Measurements from ENCODE around the gene RAB18. TPM values are rescaled to one million over a fixed set of nuclear protein-coding genes. Genes with fewer than 3 reads are reported as not detected.

RAB18 gene
- total RNA-seq, 4 donors from 2014 or later: 46.0 to 51.6 (median 47.1) TPM

DNA sequence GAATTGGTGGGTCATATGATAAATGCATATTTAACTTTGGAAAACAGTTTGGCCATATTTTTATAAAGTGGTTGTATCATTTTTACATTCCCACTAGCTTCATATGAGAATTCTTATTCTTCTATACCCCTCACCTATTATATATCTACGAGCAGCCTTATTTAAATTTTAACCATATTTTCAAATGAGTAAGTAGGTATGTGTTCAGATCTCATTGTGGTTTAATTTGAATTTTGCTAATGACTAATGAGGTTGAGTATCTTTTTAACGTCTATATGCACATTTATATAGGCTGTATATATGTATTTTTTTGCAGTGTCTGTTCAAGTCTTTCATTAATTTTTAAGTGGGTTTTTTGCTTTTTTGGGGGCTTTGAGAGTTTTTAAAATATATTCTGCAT, 14.2 kb downstream of the RAB18 start:
- H3K36me3 ChIP-seq: no peaks in the 10 kb centered on the region
- peaks cover 17% of the 10 kb centered on the region in 2 donors for H3K4me1 ChIP-seq
- H3K4me3 ChIP-seq: no peak overlapping the region
- no peak overlapping the region for H3K27ac ChIP-seq
- in situ Hi-C loops (cut with MboI; ENCODE audit: low sequenced_read_pairs in 4 of 4): loop anchor here in 1 of 4 donors (25.0 kb wide), 1 partner anchor 281 kb away; the partner anchor contains the start of gene ACBD5
- ATAC-seq: no peak
- TF ChIP-seq CTCF (IDR thresholded peaks at IDR 0.05 in 4 of 5, conservative IDR thresholded peaks at IDR 0.05 in 1 of 5) (no peak), POLR2A (IDR thresholded peaks at IDR 0.05) (no peak)
- no peaks in the 10 kb centered on the region for H3K27me3 ChIP-seq
- H3K9me3 ChIP-seq: no peaks in the 10 kb centered on the region
- no peak for DNase-seq
- intact Hi-C loops (cut with DNase I; ENCODE audit: low total_unique reads): no loop called here

DNA sequence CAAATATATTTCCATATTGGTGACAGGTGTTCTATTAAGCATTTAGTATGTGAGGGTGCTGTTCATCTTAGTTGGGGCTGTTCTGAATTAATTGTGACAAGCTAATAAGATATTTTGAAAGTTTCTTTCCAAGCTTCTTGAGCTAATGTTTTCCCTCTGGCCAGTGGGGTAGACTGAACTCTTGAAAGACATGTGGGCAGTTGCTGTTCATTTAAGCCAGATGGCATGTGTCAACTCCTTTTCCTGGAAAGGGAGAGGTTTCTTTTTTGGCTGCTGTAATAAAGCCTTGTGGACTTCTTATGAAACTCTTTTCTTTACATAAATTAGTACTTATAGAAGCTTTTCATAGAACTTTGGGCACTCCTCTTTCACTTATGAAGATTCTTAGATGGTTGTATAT, 21.7 kb downstream of the RAB18 start:
- Histone ChIP-seq H3K27ac (peak overlapping the region; percentile 35 to 50 (median 40)), H3K36me3 (no peaks in the 10 kb centered on the region), H3K4me1 (peaks cover 36 to 59% of the 10 kb centered on the region in 2 donors), H3K27me3 (no peaks in the 10 kb centered on the region), H3K9me3 (no peaks in the 10 kb centered on the region), H3K4me3 (no peak overlapping the region)
- no peak for TF ChIP-seq CTCF (IDR thresholded peaks at IDR 0.05 in 4 of 5, conservative IDR thresholded peaks at IDR 0.05 in 1 of 5)
- TF ChIP-seq POLR2A (IDR thresholded peaks at IDR 0.05): no peak
- peak; percentile 82 to 96 for ATAC-seq
- DNase-seq: no peak
- intact Hi-C loops (cut with DNase I; ENCODE audit: low total_unique reads) (loop anchor here (1.0 kb wide), 1 partner anchor 22 kb away; the partner anchor contains the start of gene RAB18), in situ Hi-C loops (cut with MboI; ENCODE audit: low sequenced_read_pairs in 4 of 4) (no loop called here)

- no peaks in the 10 kb centered on the region for H3K36me3 ChIP-seq
- no peaks in the 10 kb centered on the region for H3K27me3 ChIP-seq
- no peak for ATAC-seq
- H3K27ac ChIP-seq: peak overlapping the region; percentile 35 to 50 (median 40)
- TF ChIP-seq POLR2A (IDR thresholded peaks at IDR 0.05) (no peak), CTCF (IDR thresholded peaks at IDR 0.05 in 4 of 5, conservative IDR thresholded peaks at IDR 0.05 in 1 of 5) (no peak)
- in situ Hi-C loops (cut with MboI; ENCODE audit: low sequenced_read_pairs in 4 of 4) (no loop called here), intact Hi-C loops (cut with DNase I; ENCODE audit: low total_unique reads) (no loop called here)
- H3K9me3 ChIP-seq: no peaks in the 10 kb centered on the region
- no peak for DNase-seq
- H3K4me3 ChIP-seq: no peak overlapping the region
- peaks cover 36 to 59% of the 10 kb centered on the region in 2 donors for H3K4me1 ChIP-seq
Observed at GRCh38 chr10:27526242-27526641, 22.1 kb downstream of the RAB18 start.

- Histone ChIP-seq H3K4me1 (peaks cover 36 to 59% of the 10 kb centered on the region in 2 donors), H3K4me3 (no peak overlapping the region), H3K36me3 (no peaks in the 10 kb centered on the region), H3K27ac (peak overlapping the region in 1 of 4 donors; percentile 23), H3K27me3 (no peaks in the 10 kb centered on the region), H3K9me3 (no peaks in the 10 kb centered on the region)
- in situ Hi-C loops (cut with MboI; ENCODE audit: low sequenced_read_pairs in 4 of 4): no loop called here
- ATAC-seq: no peak
- intact Hi-C loops (cut with DNase I; ENCODE audit: low total_unique reads): no loop called here
- TF ChIP-seq POLR2A (IDR thresholded peaks at IDR 0.05) (no peak), CTCF (IDR thresholded peaks at IDR 0.05 in 4 of 5, conservative IDR thresholded peaks at IDR 0.05 in 1 of 5) (no peak)
- no peak for DNase-seq
Observed at GRCh38 chr10:27527666-27528295, 23.7 kb downstream of the RAB18 start.

Measured in gastrocnemius medialis (tissue), 4 donors.